HCT116 (cell line): ENCODE data around the gene USP48.

Source experiments
- CBX3 ChIP-seq: IDR thresholded peaks from 2 replicates; pipeline ENCODE4 v1.6.1; 2012; ENCODE audit warnings: low read depth
- CTCF ChIP-seq, 3 experiments: fragments of 200-600 bp in 1 of 3; sonication (generic) in 1 of 3; IDR thresholded peaks in 2 of 3; conservative IDR thresholded peaks in 1 of 3; 2 replicates each; pipeline ENCODE4 v1.5.1; 2012 to 2017; ENCODE audit warnings: low read depth in 2 of 3, low read length in 2 of 3, antibody characterized with exemption in 1 of 3, borderline replicate concordance in 1 of 3, control low read depth in 1 of 3, mild to moderate bottlenecking in 1 of 3, mixed read lengths in 1 of 3, mixed run types in 1 of 3, moderate library complexity in 1 of 3; ENCODE audit not compliant: insufficient read depth in 1 of 3
- EZH2phosphoT487 ChIP-seq: fragments of 200-600 bp; IDR thresholded peaks from 2 replicates; pipeline ENCODE4 v1.6.1; 2018; ENCODE audit warnings: antibody characterized with exemption, borderline replicate concordance
- YY1 ChIP-seq: IDR thresholded peaks from 2 replicates; pipeline ENCODE4 v1.6.1; 2011; ENCODE audit warnings: low read length, low read depth, moderate library complexity, mild to moderate bottlenecking; ENCODE audit not compliant: insufficient replicate concordance; ENCODE audit errors: extremely low read depth

GRCh38 chr1:21741206-21741605 is 41.7 kb downstream of the USP48 start:
- TF ChIP-seq CTCF (IDR thresholded peaks at IDR 0.05 in 2 of 3, conservative IDR thresholded peaks at IDR 0.05 in 1 of 3; ENCODE audit: borderline replicate concordance in 1 of 3, insufficient read depth in 1 of 3, low read depth in 2 of 3, low read length in 2 of 3) (no peak), CBX3 (no peak), YY1 (no peak), EZH2phosphoT487 (no peak)
